K562 (cell line): ENCODE results near the gene COL24A1. TPM values are rescaled to one million over a fixed set of nuclear protein-coding genes. Genes with fewer than 3 reads are reported as not detected.

Experiments
- ATF1 ChIP-seq, 2 experiments: fragments of 450-650 bp in 1 of 2; IDR thresholded peaks; 2 replicates each; pipeline ENCODE4 v1.6.1; 2016; ENCODE audit warnings: missing compliant biosample characterization in 1 of 2, missing genetic modification characterization in 1 of 2
- ATF3 ChIP-seq, 2 experiments: fragments of 450-650 bp in 1 of 2; sonication (generic) in 1 of 2; formaldehyde crosslinking in 1 of 2; IDR thresholded peaks in 1 of 2; conservative IDR thresholded peaks in 1 of 2; 2 replicates each; pipeline versions ENCODE4 v1.6.1 to v1.8.1; 2016 to 2023; ENCODE audit warnings: mild to moderate bottlenecking in 2 of 2, moderate library complexity in 2 of 2, inconsistent platforms in 1 of 2, missing genetic modification reagents in 1 of 2
- BDP1 ChIP-seq: IDR thresholded peaks from 3 replicates; pipeline ENCODE4 v1.6.1; 2011; ENCODE audit not compliant: insufficient read length, insufficient read depth
- BRCA1 ChIP-seq, 2 experiments: fragments of 450-650 bp in 1 of 2; sonication (generic) in 1 of 2; formaldehyde crosslinking in 1 of 2; IDR thresholded peaks; 2 replicates each; pipeline versions ENCODE4 v1.5.0 to v1.6.1; 2017 to 2020; ENCODE audit warnings: mild to moderate bottlenecking in 1 of 2, missing genetic modification reagents in 1 of 2
- CHD2 ChIP-seq: IDR thresholded peaks from 2 replicates; pipeline ENCODE4 v1.6.1; 2011; ENCODE audit warnings: low read depth, low read length
- E2F3 ChIP-seq: fragments of 250-450 bp; sonication (Bioruptor Pico); IDR thresholded peaks from 2 replicates; pipeline ENCODE4 v1.4.0; 2020; ENCODE audit warnings: mild to moderate bottlenecking
- ELF1 ChIP-seq: fragments of 200-800 bp; sonication (Bioruptor generic); IDR thresholded peaks from 2 replicates; pipeline ENCODE4 v1.6.1; 2016; ENCODE audit warnings: missing genetic modification characterization, missing compliant biosample characterization
- ELF4 ChIP-seq: fragments of 450-650 bp; formaldehyde crosslinking; IDR thresholded peaks from 2 replicates; pipeline ENCODE4 v1.4.0; 2022; ENCODE audit warnings: missing genetic modification characterization
- ETS1 ChIP-seq: conservative IDR thresholded peaks from 2 replicates; pipeline ENCODE4 v1.6.1; 2011; ENCODE audit warnings: low read depth, mild to moderate bottlenecking, low read length; ENCODE audit not compliant: control insufficient read depth
- FOXP1 ChIP-seq: sonication (generic); formaldehyde crosslinking; IDR thresholded peaks from 2 replicates; pipeline ENCODE4 v1.8.0; 2022; ENCODE audit warnings: mild to moderate bottlenecking, missing genetic modification reagents
- GABPB1 ChIP-seq: sonication (generic); formaldehyde crosslinking; IDR thresholded peaks from 2 replicates; pipeline ENCODE4 v1.8.0; 2022; ENCODE audit warnings: mild to moderate bottlenecking, missing genetic modification reagents
- GMEB1 ChIP-seq: fragments of 250-450 bp; sonication (Bioruptor Pico); IDR thresholded peaks from 2 replicates; pipeline ENCODE4 v1.4.0; 2020; ENCODE audit warnings: mild to moderate bottlenecking
- HDAC2 ChIP-seq: fragments of 450-650 bp; IDR thresholded peaks from 2 replicates; pipeline ENCODE4 v1.6.1; 2016; ENCODE audit warnings: mild to moderate bottlenecking
- KDM5B ChIP-seq: fragments of 200-600 bp; sonication (generic); IDR thresholded peaks from 2 replicates; pipeline ENCODE4 v1.6.1; 2012; ENCODE audit warnings: low read depth, mild to moderate bottlenecking, moderate library complexity, low read length, control low read depth, inconsistent platforms; ENCODE audit not compliant: insufficient replicate concordance
- MYNN ChIP-seq, 2 experiments: sonication (generic); formaldehyde crosslinking in 1 of 2; IDR thresholded peaks; 2 replicates each; pipeline versions ENCODE4 v1.5.0 to v1.6.1; 2016 to 2020; ENCODE audit warnings: antibody characterized with exemption in 1 of 2, missing genetic modification reagents in 1 of 2
- NFRKB ChIP-seq: fragments of 450-650 bp; IDR thresholded peaks from 2 replicates; pipeline ENCODE4 v1.6.1; 2016; ENCODE audit warnings: low read depth
- PHF20 ChIP-seq: fragments of 450-650 bp; IDR thresholded peaks from 2 replicates; pipeline ENCODE4 v1.6.1; 2018; ENCODE audit not compliant: partially characterized antibody
- POLR2A ChIP-seq: fragments of 450-650 bp; conservative IDR thresholded peaks from 2 replicates; pipeline ENCODE4 v1.6.1; 2016
- RBM14 ChIP-seq: fragments of 200-400 bp; formaldehyde crosslinking; IDR thresholded peaks from 2 replicates; pipeline ENCODE4 v1.6.1; 2018; ENCODE audit warnings: low read depth, mild to moderate bottlenecking, low read length, moderate library complexity, borderline replicate concordance; ENCODE audit not compliant: insufficient read depth
- SIRT6 ChIP-seq: IDR thresholded peaks from one replicate; pipeline ENCODE4 v1.6.1; 2012; ENCODE audit warnings: low read depth, mild to moderate bottlenecking, control low read depth, inconsistent platforms, low read length, moderate library complexity
- SNIP1 ChIP-seq: fragments of 450-650 bp; IDR thresholded peaks from 2 replicates; pipeline ENCODE4 v1.7.1; 2017; ENCODE audit warnings: low read depth, mild to moderate bottlenecking
- TAF1 ChIP-seq: IDR thresholded peaks from 2 replicates; pipeline ENCODE4 v1.6.1; 2011; ENCODE audit warnings: mild to moderate bottlenecking, low read length, moderate library complexity; ENCODE audit not compliant: insufficient read depth, control insufficient read depth, severe bottlenecking; ENCODE audit errors: extremely low read depth
- WHSC1 ChIP-seq: IDR thresholded peaks from one replicate; pipeline ENCODE4 v1.6.1; 2012; ENCODE audit warnings: low read length, control low read depth, inconsistent platforms
- ZBED1 ChIP-seq: IDR thresholded peaks from 2 replicates; pipeline ENCODE4 v1.6.1; 2014
- ZNF77 ChIP-seq: fragments of 250-450 bp; sonication (Bioruptor Pico); IDR thresholded peaks from 2 replicates; pipeline ENCODE4 v1.5.0; 2020
- polyA plus RNA-seq, 8 experiments: library from polyadenylated mRNA; depleted of rRNA in 4 of 8; stranded (reverse) in 5 of 8; unstranded in 3 of 8; fragments of >200 nt; fragmentation: Nextera tagmentation in 2 of 8; fragmentation: Illumina TruSeq in 1 of 8; extraction: Ambion mirVana in 2 of 8; extraction: Trizol in 1 of 8; gene quantifications; 2 replicates each; pipeline versions ENCODE4 v1.2.1 to v1.2.3, GENCODE V29; 2011 to 2014; ENCODE audit warnings: inconsistent platforms in 1 of 8, missing spikeins in 1 of 8
- total RNA-seq, 7 experiments: library from RNA; depleted of rRNA in 6 of 7; stranded (reverse); fragments of >200 nt in 6 of 7; fragmentation: Illumina TruSeq in 2 of 7; extraction: Trizol in 2 of 7; gene quantifications; 2 replicates each; pipeline versions ENCODE4 v1.2.1 to v1.2.3, GENCODE V29; 2011 to 2021; ENCODE audit warnings: low replicate concordance in 1 of 7

The COL24A1 gene
- total and polyA plus RNA-seq, 9 of the 15 experiments (the other 6 are each of a cell fraction or from before 2014, with no cell fraction given) = 0.01 to 0.06 (median 0.03) TPM; not detected in 2

- TF ChIP-seq GMEB1 (CRISPR knock-in tag) = peak; percentile 45; the same call in 1 of the 2 replicates
- no peak for TF ChIP-seq MYNN (IDR thresholded peaks at IDR 0.05)
- no peak for TF ChIP-seq MYNN (CRISPR knock-in tag; IDR thresholded peaks at IDR 0.05)
- 0 out of 2 replicates have a peak, but pooled peaks have one; percentile 30 for TF ChIP-seq CHD2
- TF ChIP-seq ELF4 = 0 out of 2 replicates have a peak, but pooled peaks have one; percentile 42
- peak; percentile 84 for TF ChIP-seq TAF1
- TF ChIP-seq PHF20 = peak; percentile 85
- TF ChIP-seq FOXP1 (CRISPR knock-in tag) = peak; percentile 44; the same call in 1 of the 2 replicates
- peak; percentile 92 for TF ChIP-seq HDAC2
- no peak for TF ChIP-seq ZNF77 (CRISPR knock-in tag)
- peak; percentile 84 for TF ChIP-seq ELF1 (tag)
- peak; percentile 92 for TF ChIP-seq POLR2A
- TF ChIP-seq SNIP1 = no peak
- peak; percentile 67 for TF ChIP-seq GABPB1 (CRISPR knock-in tag)
- no peak for TF ChIP-seq BRCA1 (IDR thresholded peaks at IDR 0.05)
- TF ChIP-seq BRCA1 (CRISPR knock-in tag; IDR thresholded peaks at IDR 0.05) = no peak
- no peak for TF ChIP-seq E2F3 (CRISPR knock-in tag)
- no peak for TF ChIP-seq ATF1 (CRISPR knock-in tag; IDR thresholded peaks at IDR 0.05)
- TF ChIP-seq ATF1 (tag; IDR thresholded peaks at IDR 0.05) = peak; percentile 87
- peak; percentile 50; the same call in 1 of the 2 replicates for TF ChIP-seq NFRKB
- no peak for TF ChIP-seq RBM14
- TF ChIP-seq ETS1 = no peak; the same call in 1 of the 2 replicates
- no peak for TF ChIP-seq WHSC1
- 0 out of 2 replicates have a peak, but pooled peaks have one; percentile 38 for TF ChIP-seq ZBED1
- TF ChIP-seq ATF3 (IDR thresholded peaks at IDR 0.05) = no peak
- TF ChIP-seq ATF3 (CRISPR knock-in tag; conservative IDR thresholded peaks at IDR 0.05) = 0 out of 2 replicates have a peak, but pooled peaks have one; percentile 62
- no peak for TF ChIP-seq BDP1
- peak; percentile 85 for TF ChIP-seq KDM5B
- no peak for TF ChIP-seq SIRT6
Observed at GRCh38 chr1:85707990-85708828, 448.4 kb downstream of the COL24A1 start, which contains the start of gene ZNHIT6 (continued).
